Measurements from ENCODE around the gene CAVIN4. TPM values are rescaled to one million over a fixed set of nuclear protein-coding genes. Genes with fewer than 3 reads are reported as not detected.

Gene CAVIN4
- total and polyA plus RNA-seq, 2 experiments from 2014 or later = 3.0 to 6.0 TPM

DNA sequence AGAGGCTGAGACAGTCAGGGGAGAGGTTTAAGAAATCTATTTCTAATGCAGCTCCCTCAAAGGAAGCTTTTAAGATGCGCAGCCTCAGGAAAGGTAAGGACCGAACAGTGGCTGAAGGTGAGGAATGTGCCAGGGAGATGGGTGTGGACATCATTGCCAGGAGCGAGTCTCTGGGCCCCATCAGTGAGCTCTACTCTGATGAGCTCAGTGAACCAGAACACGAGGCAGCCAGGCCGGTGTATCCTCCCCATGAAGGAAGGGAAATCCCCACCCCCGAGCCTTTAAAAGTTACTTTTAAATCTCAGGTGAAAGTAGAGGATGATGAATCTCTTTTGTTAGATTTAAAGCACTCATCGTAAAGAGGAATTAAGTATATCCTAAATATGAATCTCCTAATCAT is 8.2 kb downstream of the CAVIN4 start (continued):
- TF ChIP-seq CTCF (conservative IDR thresholded peaks at IDR 0.05; ENCODE audit: low read depth in 2 of 2) (no peak), POLR2AphosphoS5 (IDR thresholded peaks at IDR 0.05; ENCODE audit: low read depth) (no peak), CREB1 (CRISPR knock-in tag; IDR thresholded peaks at IDR 0.05; ENCODE audit: low read depth) (no peak), NANOG (IDR thresholded peaks at IDR 0.05; ENCODE audit: borderline replicate concordance) (no peak), STAT1 (IDR thresholded peaks at IDR 0.05; ENCODE audit: unreplicated experiment) (no peak), JUNB (IDR thresholded peaks at IDR 0.05; ENCODE audit: unreplicated experiment) (no peak)
- TF ChIP-seq, protein P1, sequence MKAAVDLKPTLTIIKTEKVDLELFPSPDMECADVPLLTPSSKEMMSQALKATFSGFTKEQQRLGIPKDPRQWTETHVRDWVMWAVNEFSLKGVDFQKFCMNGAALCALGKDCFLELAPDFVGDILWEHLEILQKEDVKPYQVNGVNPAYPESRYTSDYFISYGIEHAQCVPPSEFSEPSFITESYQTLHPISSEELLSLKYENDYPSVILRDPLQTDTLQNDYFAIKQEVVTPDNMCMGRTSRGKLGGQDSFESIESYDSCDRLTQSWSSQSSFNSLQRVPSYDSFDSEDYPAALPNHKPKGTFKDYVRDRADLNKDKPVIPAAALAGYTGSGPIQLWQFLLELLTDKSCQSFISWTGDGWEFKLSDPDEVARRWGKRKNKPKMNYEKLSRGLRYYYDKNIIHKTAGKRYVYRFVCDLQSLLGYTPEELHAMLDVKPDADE (IDR thresholded peaks at IDR 0.05) = no peak

DNA sequence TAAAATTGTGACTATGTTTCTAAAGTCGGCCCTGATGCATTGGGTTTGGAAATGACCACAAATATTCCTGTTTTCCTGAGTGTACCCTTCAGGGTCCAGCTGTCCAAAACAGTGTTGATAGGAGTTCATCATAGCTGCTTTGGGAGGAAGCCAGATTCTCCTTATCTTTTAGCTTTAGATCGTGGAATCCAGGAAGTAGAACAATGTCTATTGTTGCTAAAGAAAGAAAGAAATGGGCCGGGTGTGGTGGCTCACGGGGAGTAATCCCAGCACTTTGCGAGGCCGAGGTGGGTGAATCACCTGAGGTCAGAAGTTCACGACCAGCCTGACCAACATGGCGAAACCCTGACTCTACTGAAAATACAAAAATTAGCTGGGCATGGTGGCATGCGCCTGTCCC is 9.5 kb downstream of the CAVIN4 start:
- H3K4me2 ChIP-seq = no peak overlapping the region
- DNase-seq (ENCODE audit: low spot score) (no peak), ATAC-seq (no peak)
- H3F3A ChIP-seq (replicated peaks; ENCODE audit: low read depth) = no peaks in the 10 kb centered on the region
- H4K20me1 ChIP-seq (replicated peaks; ENCODE audit: insufficient read depth) = no peaks in the 10 kb centered on the region
- H3K27me3 Mint-ChIP-seq (ENCODE audit: insufficient read depth, low read depth, poor library complexity) = peaks cover 4% of the 10 kb centered on the region
- no peaks in the 10 kb centered on the region for H3K9me2 ChIP-seq (ENCODE audit: insufficient read depth)
- H3K9me3 Mint-ChIP-seq = no peaks in the 10 kb centered on the region
- H3K27ac Mint-ChIP-seq = no peak overlapping the region
- peaks cover 8% of the 10 kb centered on the region; the same call in 1 of the 2 replicates for H3K36me3 ChIP-seq (ENCODE audit: insufficient read depth)
- H3K79me2 ChIP-seq (replicated peaks; ENCODE audit: insufficient read depth) = no peaks in the 10 kb centered on the region
- H3K36me3 Mint-ChIP-seq (ENCODE audit: low read depth) = peaks cover 11% of the 10 kb centered on the region; the same call in 2 of the 3 replicates
- no peak overlapping the region for H2AFZ ChIP-seq
- no peaks in the 10 kb centered on the region for H3K4me1 Mint-ChIP-seq
- no peak overlapping the region for H3K4me3 Mint-ChIP-seq
- no peak overlapping the region for H3K27ac ChIP-seq (ENCODE audit: low read depth)
- H3K4me1 ChIP-seq (ENCODE audit: insufficient read depth) = no peaks in the 10 kb centered on the region
- no peak overlapping the region for H3K4me3 ChIP-seq
- no peaks in the 10 kb centered on the region for H3K27me3 ChIP-seq (ENCODE audit: insufficient read depth)
- no peak for TF ChIP-seq ZNF114 (CRISPR knock-in tag; IDR thresholded peaks at IDR 0.05)
- no peak for TF ChIP-seq CTCF (conservative IDR thresholded peaks at IDR 0.05; ENCODE audit: low read depth in 2 of 2)
- no peak for TF ChIP-seq ZNF462 (CRISPR knock-in tag; IDR thresholded peaks at IDR 0.05)
- no peak for TF ChIP-seq POLR2AphosphoS5 (IDR thresholded peaks at IDR 0.05; ENCODE audit: low read depth)
- TF ChIP-seq, protein P1 (IDR thresholded peaks at IDR 0.05) = no peak
- TF ChIP-seq NANOG (IDR thresholded peaks at IDR 0.05; ENCODE audit: borderline replicate concordance) = no peak
- no peak for TF ChIP-seq EZH2phosphoT487 (IDR thresholded peaks at IDR 0.05; ENCODE audit: unreplicated experiment)
